ENCODE measurements around the gene ANKRD2.
"Not testable (repeated sequence)": the region's sequence is repeated elsewhere in the genome, so short reads cannot be mapped to it uniquely, and the experiment has no call there.

Gene ANKRD2

GRCh38 chr10:97548828-97549455 is 23.6 kb upstream of the ANKRD2 start:
- peak overlapping the region; percentile 47 for H3K9ac ChIP-seq (ENCODE audit: low read depth, low read length)
- H3K36me3 ChIP-seq (ENCODE audit: control insufficient read depth, insufficient read depth, low read length), result no peaks in the 10 kb centered on the region
- no peaks in the 10 kb centered on the region for H3K9me3 ChIP-seq (ENCODE audit: control insufficient read depth, insufficient read depth, low read length)
- H3K4me1 ChIP-seq (ENCODE audit: control insufficient read depth, insufficient read depth, low read length), result peaks cover 11% of the 10 kb centered on the region
- H3K4me3 ChIP-seq (ENCODE audit: low read depth, low read length), result no peak overlapping the region
- no peaks in the 10 kb centered on the region for H3K27me3 ChIP-seq (ENCODE audit: control insufficient read depth, insufficient read depth, low read length)

- Histone ChIP-seq H3K4me3 (ENCODE audit: low read depth, low read length) (no peak overlapping the region), H3K27me3 (ENCODE audit: control insufficient read depth, insufficient read depth, low read length) (no peaks in the 10 kb centered on the region), H3K36me3 (ENCODE audit: control insufficient read depth, insufficient read depth, low read length) (no peaks in the 10 kb centered on the region), H3K9ac (ENCODE audit: low read depth, low read length) (peak overlapping the region; percentile 56), H3K9me3 (ENCODE audit: control insufficient read depth, insufficient read depth, low read length) (no peaks in the 10 kb centered on the region), H3K4me1 (ENCODE audit: control insufficient read depth, insufficient read depth, low read length) (peaks cover 13% of the 10 kb centered on the region)
Observed at GRCh38 chr10:97549587-97550322, 22.8 kb upstream of the ANKRD2 start.

- no peak overlapping the region for H3K4me3 ChIP-seq (ENCODE audit: low read depth, low read length)
- no peaks in the 10 kb centered on the region for H3K9me3 ChIP-seq (ENCODE audit: control insufficient read depth, insufficient read depth, low read length)
- no peaks in the 10 kb centered on the region for H3K27me3 ChIP-seq (ENCODE audit: control insufficient read depth, insufficient read depth, low read length)
- no peak overlapping the region for H3K9ac ChIP-seq (ENCODE audit: low read depth, low read length)
- H3K36me3 ChIP-seq (ENCODE audit: control insufficient read depth, insufficient read depth, low read length), result no peaks in the 10 kb centered on the region
- peaks cover 13% of the 10 kb centered on the region for H3K4me1 ChIP-seq (ENCODE audit: control insufficient read depth, insufficient read depth, low read length)
Observed at GRCh38 chr10:97550336-97551149, 22.0 kb upstream of the ANKRD2 start.

- no peak overlapping the region for H3K9ac ChIP-seq (ENCODE audit: low read depth, low read length)
- H3K4me1 ChIP-seq (ENCODE audit: control insufficient read depth, insufficient read depth, low read length), result peaks cover 13% of the 10 kb centered on the region
- H3K36me3 ChIP-seq (ENCODE audit: control insufficient read depth, insufficient read depth, low read length), result no peaks in the 10 kb centered on the region
- H3K9me3 ChIP-seq (ENCODE audit: control insufficient read depth, insufficient read depth, low read length), result no peaks in the 10 kb centered on the region
- no peaks in the 10 kb centered on the region for H3K27me3 ChIP-seq (ENCODE audit: control insufficient read depth, insufficient read depth, low read length)
- no peak overlapping the region for H3K4me3 ChIP-seq (ENCODE audit: low read depth, low read length)
Observed at GRCh38 chr10:97551271-97551670, 21.3 kb upstream of the ANKRD2 start.

GRCh38 chr10:97553575-97554031 is 19.0 kb upstream of the ANKRD2 start:
- peaks cover 13% of the 10 kb centered on the region for H3K4me1 ChIP-seq (ENCODE audit: control insufficient read depth, insufficient read depth, low read length)
- no peaks in the 10 kb centered on the region for H3K27me3 ChIP-seq (ENCODE audit: control insufficient read depth, insufficient read depth, low read length)
- no peaks in the 10 kb centered on the region for H3K36me3 ChIP-seq (ENCODE audit: control insufficient read depth, insufficient read depth, low read length)
- no peak overlapping the region for H3K4me3 ChIP-seq (ENCODE audit: low read depth, low read length)
- H3K9ac ChIP-seq (ENCODE audit: low read depth, low read length), result no peak overlapping the region
- no peaks in the 10 kb centered on the region for H3K9me3 ChIP-seq (ENCODE audit: control insufficient read depth, insufficient read depth, low read length)

- not testable (repeated sequence) for H3K9me3 ChIP-seq (ENCODE audit: control insufficient read depth, insufficient read depth, low read length); H3K4me3 ChIP-seq (ENCODE audit: low read depth, low read length); H3K36me3 ChIP-seq (ENCODE audit: control insufficient read depth, insufficient read depth, low read length); H3K9ac ChIP-seq (ENCODE audit: low read depth, low read length); H3K27me3 ChIP-seq (ENCODE audit: control insufficient read depth, insufficient read depth, low read length)
- peaks cover 13% of the 10 kb centered on the region for H3K4me1 ChIP-seq (ENCODE audit: control insufficient read depth, insufficient read depth, low read length)
Observed at GRCh38 chr10:97554336-97554735, 18.2 kb upstream of the ANKRD2 start.

- not testable (repeated sequence) for H3K9ac ChIP-seq (ENCODE audit: low read depth, low read length); H3K9me3 ChIP-seq (ENCODE audit: control insufficient read depth, insufficient read depth, low read length); H3K36me3 ChIP-seq (ENCODE audit: control insufficient read depth, insufficient read depth, low read length); H3K4me1 ChIP-seq (ENCODE audit: control insufficient read depth, insufficient read depth, low read length); H3K4me3 ChIP-seq (ENCODE audit: low read depth, low read length); H3K27me3 ChIP-seq (ENCODE audit: control insufficient read depth, insufficient read depth, low read length)
Observed at GRCh38 chr10:97555541-97555940, 17.0 kb upstream of the ANKRD2 start.

- not testable (repeated sequence) for H3K4me3 ChIP-seq (ENCODE audit: low read depth, low read length); H3K9ac ChIP-seq (ENCODE audit: low read depth, low read length); H3K9me3 ChIP-seq (ENCODE audit: control insufficient read depth, insufficient read depth, low read length); H3K36me3 ChIP-seq (ENCODE audit: control insufficient read depth, insufficient read depth, low read length); H3K4me1 ChIP-seq (ENCODE audit: control insufficient read depth, insufficient read depth, low read length); H3K27me3 ChIP-seq (ENCODE audit: control insufficient read depth, insufficient read depth, low read length)
Observed at GRCh38 chr10:97560731-97561381, 11.7 kb upstream of the ANKRD2 start.

- not testable (repeated sequence) for H3K9ac ChIP-seq (ENCODE audit: low read depth, low read length); H3K4me1 ChIP-seq (ENCODE audit: control insufficient read depth, insufficient read depth, low read length); H3K4me3 ChIP-seq (ENCODE audit: low read depth, low read length)
Observed at GRCh38 chr10:97561386-97562077, 11.0 kb upstream of the ANKRD2 start.

GRCh38 chr10:97562329-97562728 is 10.2 kb upstream of the ANKRD2 start:
- not testable (repeated sequence) for H3K4me3 ChIP-seq (ENCODE audit: low read depth, low read length); H3K27me3 ChIP-seq (ENCODE audit: control insufficient read depth, insufficient read depth, low read length); H3K9ac ChIP-seq (ENCODE audit: low read depth, low read length); H3K9me3 ChIP-seq (ENCODE audit: control insufficient read depth, insufficient read depth, low read length); H3K36me3 ChIP-seq (ENCODE audit: control insufficient read depth, insufficient read depth, low read length); H3K4me1 ChIP-seq (ENCODE audit: control insufficient read depth, insufficient read depth, low read length)

More at GRCh38 chr10:97561386-97562077, 11.0 kb upstream of the ANKRD2 start:
- not testable (repeated sequence) for H3K27me3 ChIP-seq (ENCODE audit: control insufficient read depth, insufficient read depth, low read length); H3K9me3 ChIP-seq (ENCODE audit: control insufficient read depth, insufficient read depth, low read length); H3K36me3 ChIP-seq (ENCODE audit: control insufficient read depth, insufficient read depth, low read length)

- Histone ChIP-seq H3K4me3 (ENCODE audit: low read depth, low read length) (no peak overlapping the region), H3K4me1 (ENCODE audit: control insufficient read depth, insufficient read depth, low read length) (no peaks in the 10 kb centered on the region), H3K9ac (ENCODE audit: low read depth, low read length) (no peak overlapping the region), H3K27me3 (ENCODE audit: control insufficient read depth, insufficient read depth, low read length) (no peaks in the 10 kb centered on the region), H3K36me3 (ENCODE audit: control insufficient read depth, insufficient read depth, low read length) (no peaks in the 10 kb centered on the region), H3K9me3 (ENCODE audit: control insufficient read depth, insufficient read depth, low read length) (no peaks in the 10 kb centered on the region)
Observed at GRCh38 chr10:97563337-97563736, 9.2 kb upstream of the ANKRD2 start.
